Peyer's patch (tissue), 4 donors: ENCODE measurements around the gene PLCD1. TPM values are rescaled to one million over a fixed set of nuclear protein-coding genes. Genes with fewer than 3 reads are reported as not detected.

ENCODE experiments used
- DNase-seq, 3 donors: peaks; one replicate each; pipeline ENCODE4 v3.0.0-alpha.2; 2017 to 2019
- H3K27ac ChIP-seq, 4 donors: fragments of 200-600 bp; sonication (generic); one replicate each; pipeline ENCODE4 v1.5.1; 2016 to 2019
- H3K27me3 ChIP-seq, 2 donors: fragments of 200-600 bp; sonication (generic); one replicate each; pipeline ENCODE4 v1.5.1; 2019
- H3K36me3 ChIP-seq, 3 donors: fragments of 200-600 bp; sonication (generic); one replicate each; pipeline ENCODE4 v1.5.1; 2016 to 2019
- H3K4me1 ChIP-seq, 4 donors: fragments of 200-600 bp; sonication (generic); one replicate each; pipeline ENCODE4 v1.5.1; 2016 to 2019
- H3K4me3 ChIP-seq, 4 donors: fragments of 200-600 bp; sonication (generic); 1 replicate in 3 of 4; 2 replicates in 1 of 4; pipeline ENCODE4 v1.5.1; 2016 to 2019; ENCODE audit warnings: mild to moderate bottlenecking in 1 of 4
- H3K9me3 ChIP-seq, 4 donors: fragments of 200-600 bp; sonication (generic); one replicate each; pipeline ENCODE4 v1.5.1; 2016 to 2019; ENCODE audit warnings: mild to moderate bottlenecking in 1 of 4
- POLR2A ChIP-seq, 2 donors: fragments of 450-650 bp; IDR thresholded peaks; one replicate each; pipeline ENCODE4 v1.5.1; 2017; ENCODE audit warnings: antibody characterized with exemption in 2 of 2, mild to moderate bottlenecking in 2 of 2, moderate library complexity in 2 of 2
- total RNA-seq, 4 donors: library from RNA; depleted of rRNA; stranded (reverse); fragments of >200 nt; gene quantifications; one replicate each; pipeline ENCODE4 v1.1.0, GENCODE V29; 2016
- TF ChIP-seq, protein P1 (sequence below), 6 experiments: fragments of 450-650 bp in 4 of 6; fragments of 200-600 bp in 2 of 6; sonication (generic) in 1 of 6; IDR thresholded peaks; one replicate each; pipeline ENCODE4 v1.5.1; 2017 to 2019; ENCODE audit warnings: antibody characterized with exemption in 6 of 6, mild to moderate bottlenecking in 3 of 6, moderate library complexity in 1 of 6

PLCD1 gene
- total RNA-seq, 4 donors from 2014 or later, result 36.6 to 47.0 (median 40.5) TPM

- Histone ChIP-seq H3K9me3 (no peaks in the 10 kb centered on the region), H3K36me3 (no peaks in the 10 kb centered on the region), H3K4me3 (peak overlapping the region in 3 of 4 donors; percentile 3 to 51 (median 43)), H3K27me3 (no peaks in the 10 kb centered on the region), H3K4me1 (peaks cover 0 to 28% (median 4%) of the 10 kb centered on the region in 4 donors), H3K27ac (peak overlapping the region in 3 of 4 donors; percentile 82 to 97 (median 91))
- DNase-seq, result peak in 2 of 3 donors; percentile 80 to 88
- TF ChIP-seq, protein P1, sequence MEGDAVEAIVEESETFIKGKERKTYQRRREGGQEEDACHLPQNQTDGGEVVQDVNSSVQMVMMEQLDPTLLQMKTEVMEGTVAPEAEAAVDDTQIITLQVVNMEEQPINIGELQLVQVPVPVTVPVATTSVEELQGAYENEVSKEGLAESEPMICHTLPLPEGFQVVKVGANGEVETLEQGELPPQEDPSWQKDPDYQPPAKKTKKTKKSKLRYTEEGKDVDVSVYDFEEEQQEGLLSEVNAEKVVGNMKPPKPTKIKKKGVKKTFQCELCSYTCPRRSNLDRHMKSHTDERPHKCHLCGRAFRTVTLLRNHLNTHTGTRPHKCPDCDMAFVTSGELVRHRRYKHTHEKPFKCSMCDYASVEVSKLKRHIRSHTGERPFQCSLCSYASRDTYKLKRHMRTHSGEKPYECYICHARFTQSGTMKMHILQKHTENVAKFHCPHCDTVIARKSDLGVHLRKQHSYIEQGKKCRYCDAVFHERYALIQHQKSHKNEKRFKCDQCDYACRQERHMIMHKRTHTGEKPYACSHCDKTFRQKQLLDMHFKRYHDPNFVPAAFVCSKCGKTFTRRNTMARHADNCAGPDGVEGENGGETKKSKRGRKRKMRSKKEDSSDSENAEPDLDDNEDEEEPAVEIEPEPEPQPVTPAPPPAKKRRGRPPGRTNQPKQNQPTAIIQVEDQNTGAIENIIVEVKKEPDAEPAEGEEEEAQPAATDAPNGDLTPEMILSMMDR (IDR thresholded peaks at IDR 0.05), result no peak
- peak; percentile 75 to 86 for TF ChIP-seq POLR2A (IDR thresholded peaks at IDR 0.05)
Observed at GRCh38 chr3:37987751-37988179, 41.7 kb downstream of the PLCD1 start.

GRCh38 chr3:37987315-37987697 is 42.1 kb downstream of the PLCD1 start:
- H3K4me1 ChIP-seq, result peaks cover 0 to 28% (median 4%) of the 10 kb centered on the region in 4 donors
- TF ChIP-seq POLR2A (IDR thresholded peaks at IDR 0.05), result no peak
- TF ChIP-seq, protein P1 (IDR thresholded peaks at IDR 0.05), result no peak
- peak in 2 of 3 donors; percentile 63 to 69 for DNase-seq
- H3K27me3 ChIP-seq, result no peaks in the 10 kb centered on the region
- H3K4me3 ChIP-seq, result peak overlapping the region in 1 of 4 donors; percentile 4
- no peaks in the 10 kb centered on the region for H3K9me3 ChIP-seq
- no peaks in the 10 kb centered on the region for H3K36me3 ChIP-seq
- peak overlapping the region in 3 of 4 donors; percentile 82 to 97 (median 91) for H3K27ac ChIP-seq

GRCh38 chr3:37986479-37987314 is 42.7 kb downstream of the PLCD1 start:
- Histone ChIP-seq H3K27me3 (no peaks in the 10 kb centered on the region), H3K36me3 (no peaks in the 10 kb centered on the region), H3K4me1 (peaks cover 0 to 28% (median 4%) of the 10 kb centered on the region in 4 donors), H3K9me3 (no peaks in the 10 kb centered on the region), H3K27ac (peak overlapping the region in 3 of 4 donors; percentile 82 to 97 (median 91)), H3K4me3 (peak overlapping the region in 2 of 4 donors; percentile 4 to 13)
- peak in 2 of 3 donors; percentile 92 to 93 for DNase-seq
- TF ChIP-seq, protein P1 (IDR thresholded peaks at IDR 0.05), result peak in 2 of 6 experiments; percentile 3 to 21
- peak; percentile 62 to 93 for TF ChIP-seq POLR2A (IDR thresholded peaks at IDR 0.05)

- peak in 1 of 2 donors; percentile 33 for TF ChIP-seq POLR2A (IDR thresholded peaks at IDR 0.05)
- TF ChIP-seq, protein P1 (IDR thresholded peaks at IDR 0.05), result no peak
- peak in 2 of 3 donors; percentile 71 to 73 for DNase-seq
- H3K9me3 ChIP-seq, result no peaks in the 10 kb centered on the region
- peaks cover 0 to 8% (median 0%) of the 10 kb centered on the region in 3 donors for H3K36me3 ChIP-seq
- H3K4me3 ChIP-seq, result no peak overlapping the region
- H3K27ac ChIP-seq, result peak overlapping the region in 3 of 4 donors; percentile 63 to 97 (median 91)
- H3K27me3 ChIP-seq, result no peaks in the 10 kb centered on the region
- peaks cover 0 to 28% (median 4%) of the 10 kb centered on the region in 4 donors for H3K4me1 ChIP-seq
Observed at GRCh38 chr3:37985637-37986320, 43.7 kb downstream of the PLCD1 start.

DNA sequence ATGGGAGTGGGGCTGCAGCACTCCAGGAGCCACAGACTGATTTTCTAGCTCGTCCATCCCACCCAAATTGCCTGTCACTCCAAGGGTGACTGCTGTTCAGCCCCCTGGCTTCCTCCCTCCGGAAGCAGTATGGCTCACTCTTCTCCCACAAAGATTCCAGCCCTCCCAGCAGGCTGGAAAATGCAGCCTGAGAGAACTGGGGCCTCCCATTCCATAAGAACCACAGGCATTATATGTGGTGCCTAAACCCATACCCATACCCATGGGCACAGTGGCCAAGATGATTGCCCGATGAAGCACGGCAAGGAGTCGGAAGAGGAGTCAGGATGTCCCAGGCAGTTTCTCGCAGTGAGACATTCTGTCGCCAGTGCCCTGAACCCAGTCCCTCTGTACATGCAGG is 44.8 kb downstream of the PLCD1 start:
- no peak for DNase-seq
- H3K36me3 ChIP-seq, result peaks cover 0 to 15% (median 0%) of the 10 kb centered on the region in 3 donors
- H3K4me3 ChIP-seq, result no peak overlapping the region
- peak overlapping the region in 1 of 4 donors; percentile 97 for H3K27ac ChIP-seq
- H3K4me1 ChIP-seq, result peaks cover 0 to 28% (median 4%) of the 10 kb centered on the region in 4 donors
- TF ChIP-seq, protein P1 (IDR thresholded peaks at IDR 0.05), result no peak
- TF ChIP-seq POLR2A (IDR thresholded peaks at IDR 0.05), result no peak
- no peaks in the 10 kb centered on the region for H3K27me3 ChIP-seq
- no peaks in the 10 kb centered on the region for H3K9me3 ChIP-seq
